GF-D8 (cell line): Measurements from ENCODE around the gene SRRM4.
"Not testable (repeated sequence)": the region's sequence is repeated elsewhere in the genome, so short reads cannot be mapped to it uniquely, and the experiment has no call there.

Experiments used
- DNase-seq: peaks from one replicate; lab custom pipeline; 2025; lab: John Stamatoyannopoulos, UW

SRRM4 gene, protein sequence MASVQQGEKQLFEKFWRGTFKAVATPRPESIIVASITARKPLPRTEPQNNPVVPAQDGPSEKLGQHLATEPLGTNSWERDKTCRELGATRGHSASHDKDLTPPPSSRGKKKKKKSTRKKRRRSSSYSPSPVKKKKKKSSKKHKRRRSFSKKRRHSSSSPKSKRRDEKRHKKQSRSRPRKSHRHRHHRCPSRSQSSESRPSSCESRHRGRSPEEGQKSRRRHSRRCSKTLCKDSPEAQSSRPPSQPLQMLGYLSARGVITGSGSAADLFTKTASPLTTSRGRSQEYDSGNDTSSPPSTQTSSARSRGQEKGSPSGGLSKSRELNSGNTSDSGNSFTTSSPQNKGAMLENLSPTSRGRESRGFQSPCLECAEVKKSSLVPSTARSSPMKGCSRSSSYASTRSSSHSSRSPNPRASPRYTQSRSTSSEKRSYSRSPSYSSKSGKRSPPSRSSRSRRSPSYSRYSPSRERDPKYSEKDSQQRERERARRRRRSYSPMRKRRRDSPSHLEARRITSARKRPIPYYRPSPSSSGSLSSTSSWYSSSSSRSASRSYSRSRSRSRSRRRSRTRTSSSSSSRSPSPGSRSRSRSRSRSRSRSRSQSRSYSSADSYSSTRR

DNA sequence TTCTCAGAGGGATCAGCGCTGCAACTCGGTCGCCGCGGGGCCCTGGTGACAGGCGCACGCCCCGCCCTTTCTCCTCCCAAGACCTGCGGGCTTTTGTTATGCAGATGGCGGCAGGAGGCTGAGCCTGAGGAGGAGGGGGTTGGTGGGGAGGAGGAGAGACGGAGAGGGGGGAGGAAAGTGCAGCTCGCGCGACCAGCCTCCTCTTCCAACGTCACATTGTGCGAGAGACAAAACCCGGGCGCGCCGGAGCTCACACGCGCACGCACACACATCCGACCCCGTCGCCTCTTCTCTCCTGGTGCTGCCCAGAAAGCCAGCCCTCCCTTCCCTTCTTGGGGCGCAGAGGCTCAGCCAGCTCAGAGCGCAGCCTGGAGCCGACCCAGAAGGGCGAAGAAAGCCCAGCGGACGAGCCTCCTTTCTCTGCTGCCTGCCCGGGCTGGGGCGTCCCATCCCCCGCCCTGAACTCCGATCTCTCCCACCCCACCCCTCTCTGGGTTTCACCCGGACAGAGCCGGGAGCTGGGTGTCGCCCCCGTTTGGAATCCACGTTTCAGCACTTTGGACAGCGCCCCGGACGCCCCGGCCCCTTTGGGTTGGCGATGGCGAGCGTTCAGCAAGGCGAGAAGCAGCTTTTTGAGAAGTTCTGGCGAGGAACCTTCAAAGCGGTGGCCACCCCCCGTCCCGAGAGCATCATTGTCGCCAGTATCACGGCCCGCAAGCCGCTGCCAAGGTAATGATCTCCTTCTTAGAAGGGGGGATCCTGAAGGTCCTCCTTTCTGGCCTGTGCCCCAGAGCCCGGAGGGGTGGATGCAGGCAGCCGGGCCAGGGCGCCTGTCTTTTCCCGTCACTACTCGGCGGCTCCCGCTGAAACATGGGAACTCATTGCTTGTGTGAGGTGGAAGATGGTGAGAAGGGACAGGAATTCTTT is at the start of gene SRRM4:
TSS of gene SRRM4 (plus strand) at position 257 of the 927 bp plus-strand sequence. CDS start at position 599, 342 bp downstream.
- no peak for DNase-seq

DNA sequence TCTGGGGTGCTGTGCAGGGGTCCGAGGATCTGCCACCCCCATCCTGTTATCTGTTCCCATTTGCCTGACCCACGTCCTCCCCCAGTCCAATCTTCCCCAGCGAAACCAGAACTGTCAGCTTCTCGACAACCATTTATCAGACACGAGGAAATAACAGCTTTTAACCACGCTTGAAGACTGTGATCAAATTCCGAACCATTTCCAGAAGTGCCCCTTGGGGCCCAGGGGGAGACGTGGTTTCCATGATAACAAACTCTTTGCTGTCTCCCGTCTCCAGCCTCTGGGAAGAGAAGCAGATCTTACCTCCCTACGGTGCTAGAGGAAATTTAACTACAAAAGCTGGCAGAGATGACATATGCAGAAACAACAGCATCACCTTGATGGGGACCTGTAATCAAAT is 35.1 kb upstream of the SRRM4 start:
- DNase-seq, result no peak

DNA sequence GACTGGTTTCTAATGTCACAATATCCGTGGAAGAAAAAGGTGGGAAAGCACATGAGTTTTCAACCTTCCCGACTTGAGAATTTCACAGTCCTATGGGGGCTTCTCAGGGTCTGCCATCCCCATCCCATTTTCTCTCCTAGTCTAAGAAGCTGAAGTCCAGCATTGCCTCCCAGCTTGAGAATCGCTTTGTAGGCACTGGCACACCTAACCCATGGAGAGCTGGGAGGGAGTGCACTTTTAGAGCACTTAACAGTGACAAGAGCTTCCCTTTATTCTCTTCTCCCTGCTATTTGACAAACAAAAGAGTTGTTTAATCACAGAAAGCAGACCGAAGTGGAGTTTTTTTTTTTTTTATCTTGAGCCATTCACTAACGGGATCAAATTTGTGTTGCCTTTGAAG is 22.8 kb upstream of the SRRM4 start:
- no peak for DNase-seq

DNA sequence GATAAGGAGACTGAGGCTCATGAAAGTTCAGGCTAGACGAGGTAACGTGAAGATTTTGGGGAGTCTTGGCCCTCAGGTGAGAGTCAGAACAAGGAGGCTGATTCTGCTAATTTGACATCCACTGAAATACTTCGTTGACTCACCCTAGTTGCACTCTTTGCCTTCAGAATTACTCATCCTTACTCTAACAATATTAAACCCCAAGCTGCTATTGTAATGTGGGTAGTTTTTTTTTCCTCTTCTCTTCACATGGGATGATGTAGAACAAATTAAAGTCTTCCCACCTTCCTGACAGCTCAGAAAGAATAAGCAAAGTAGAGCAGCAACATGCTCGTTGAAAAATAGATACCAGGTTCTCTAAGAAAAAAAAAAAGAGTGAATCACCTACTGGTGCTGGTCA is 22.0 kb upstream of the SRRM4 start:
- no peak for DNase-seq

DNA sequence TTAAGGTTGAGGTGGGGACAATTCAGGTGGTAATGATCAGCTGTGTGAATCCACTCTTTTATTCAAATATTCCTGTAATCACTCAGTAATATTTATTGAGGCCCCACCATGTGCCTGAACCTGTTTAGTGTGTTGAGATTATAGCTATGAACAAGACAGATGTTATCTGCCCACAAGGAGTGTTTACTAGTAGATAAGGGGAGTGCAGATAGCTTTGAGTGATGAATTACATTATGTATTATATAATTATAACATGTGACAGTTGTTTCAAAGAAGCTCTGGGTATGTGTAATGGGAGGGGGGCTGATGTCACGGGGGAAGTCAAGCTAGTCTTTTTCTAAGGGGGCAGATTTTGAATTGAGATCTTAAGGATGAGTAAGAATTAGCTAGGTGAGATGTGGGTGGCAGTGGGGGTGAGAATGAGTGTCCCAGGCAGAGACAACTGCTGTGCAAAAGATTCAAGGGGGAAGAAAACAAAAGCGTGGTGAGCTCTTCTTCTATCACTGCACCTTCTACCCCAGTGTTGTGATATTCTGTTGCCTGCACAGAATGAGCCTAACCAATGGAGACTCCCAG is 21.3 kb upstream of the SRRM4 start:
- DNase-seq, result no peak

DNA sequence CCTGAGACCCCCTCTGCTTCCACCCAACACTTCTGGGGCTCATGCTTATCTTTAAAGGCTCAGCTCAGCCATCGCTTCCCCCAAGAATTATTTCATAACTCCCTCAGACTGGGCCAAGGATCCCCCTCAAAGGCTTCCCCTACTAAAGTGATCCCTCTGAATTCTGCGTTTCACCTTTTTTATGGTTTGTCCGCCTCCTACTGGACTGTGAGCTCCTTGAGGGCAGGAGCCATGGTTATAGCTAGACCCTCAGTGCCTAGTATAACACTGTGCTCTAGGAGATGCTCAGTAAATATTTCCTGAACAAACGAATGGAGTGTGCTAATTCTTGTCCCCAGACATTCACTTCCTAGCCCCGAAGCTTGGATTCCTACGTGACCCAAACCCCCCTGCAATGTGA is 20.5 kb upstream of the SRRM4 start:
- DNase-seq, result no peak

DNA sequence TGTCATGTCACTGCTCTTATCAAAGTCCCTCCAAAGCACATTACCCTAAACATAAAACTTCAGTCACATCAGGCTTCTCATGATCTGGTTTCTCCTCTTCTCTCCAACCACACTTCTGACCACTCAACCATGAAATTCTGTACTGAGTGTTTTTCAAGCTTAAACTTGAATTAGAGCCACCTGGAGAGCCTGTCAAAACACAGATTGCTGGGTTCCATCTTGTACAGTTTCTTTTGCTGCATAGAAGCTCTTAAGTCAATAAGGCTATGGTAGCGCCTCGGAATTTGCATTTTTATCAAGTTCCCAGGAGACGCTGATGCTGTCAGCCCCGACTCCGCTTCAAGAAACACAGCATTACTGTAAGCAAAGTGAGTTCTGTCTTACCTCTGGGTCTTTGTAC is 16.4 kb upstream of the SRRM4 start:
- no peak for DNase-seq

DNA sequence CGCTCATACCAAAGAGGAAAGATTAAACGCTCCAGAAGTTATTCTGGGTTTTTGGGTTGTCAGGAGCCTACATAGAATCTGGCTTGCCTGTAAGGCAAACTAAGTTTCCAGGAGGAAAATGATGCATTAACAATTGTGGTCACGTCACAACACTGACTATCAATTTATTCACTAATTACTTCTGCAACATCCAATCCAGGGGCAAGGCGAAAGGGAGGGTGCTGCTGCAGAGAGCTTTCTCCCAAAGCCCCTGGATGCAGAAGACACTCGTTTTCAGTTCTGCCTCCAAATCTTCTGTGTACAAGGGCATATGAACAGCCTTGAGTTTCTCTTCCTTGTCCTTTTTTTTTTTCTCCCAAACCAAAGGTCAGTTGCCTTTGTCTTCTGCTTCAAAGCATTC is 10.5 kb upstream of the SRRM4 start:
- DNase-seq, result no peak

DNA sequence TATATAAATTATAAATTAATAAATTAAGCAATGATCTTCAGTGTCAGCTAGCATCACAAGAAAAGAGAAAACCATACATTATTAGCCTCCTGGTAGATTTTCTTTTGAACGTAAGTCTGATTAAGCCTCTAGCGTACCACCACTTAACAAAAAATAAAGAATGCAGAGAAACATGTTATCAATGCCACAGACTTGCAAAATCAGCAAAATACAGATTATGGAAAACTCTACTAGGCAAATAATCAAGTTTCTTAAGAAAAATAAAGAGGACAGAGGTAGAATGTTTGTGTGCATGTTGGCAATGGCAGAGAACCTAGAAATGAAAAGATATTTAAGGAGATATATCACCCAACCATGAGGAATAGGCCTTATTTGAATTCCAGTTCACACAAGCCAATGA is 8.4 kb upstream of the SRRM4 start:
- no peak for DNase-seq

DNA sequence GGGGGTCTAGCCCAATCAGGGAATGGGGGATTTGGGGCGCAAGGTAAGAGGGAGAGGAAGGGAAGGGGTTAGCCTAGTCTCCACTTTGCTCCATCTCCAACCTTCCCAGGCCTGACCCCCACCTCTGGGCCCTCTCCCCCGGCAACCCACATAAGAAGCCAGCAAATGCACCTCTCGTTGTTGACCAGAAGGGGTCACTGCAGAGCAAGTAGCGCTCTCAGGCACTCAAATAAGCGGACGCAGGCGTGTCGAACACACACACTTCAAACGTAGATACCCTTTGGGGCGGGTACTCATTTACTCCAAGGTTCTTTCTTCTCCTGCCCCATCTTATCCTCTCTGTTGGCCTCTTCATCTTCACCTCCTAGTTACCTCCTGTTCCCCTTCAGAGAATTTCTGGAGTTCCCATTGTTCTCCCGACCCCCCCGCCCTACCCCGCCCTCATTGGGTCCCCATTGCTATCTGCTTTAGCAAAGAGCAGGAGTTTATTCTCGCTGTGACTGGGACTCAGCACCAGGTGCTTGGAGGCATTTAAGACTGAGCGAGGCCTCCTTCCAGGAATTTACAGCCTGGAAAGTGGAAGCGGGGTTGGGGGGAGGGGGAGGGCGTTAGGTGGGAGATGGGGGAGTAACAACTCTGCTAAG is 1.5 kb upstream of the SRRM4 start:
- DNase-seq, result no peak

DNA sequence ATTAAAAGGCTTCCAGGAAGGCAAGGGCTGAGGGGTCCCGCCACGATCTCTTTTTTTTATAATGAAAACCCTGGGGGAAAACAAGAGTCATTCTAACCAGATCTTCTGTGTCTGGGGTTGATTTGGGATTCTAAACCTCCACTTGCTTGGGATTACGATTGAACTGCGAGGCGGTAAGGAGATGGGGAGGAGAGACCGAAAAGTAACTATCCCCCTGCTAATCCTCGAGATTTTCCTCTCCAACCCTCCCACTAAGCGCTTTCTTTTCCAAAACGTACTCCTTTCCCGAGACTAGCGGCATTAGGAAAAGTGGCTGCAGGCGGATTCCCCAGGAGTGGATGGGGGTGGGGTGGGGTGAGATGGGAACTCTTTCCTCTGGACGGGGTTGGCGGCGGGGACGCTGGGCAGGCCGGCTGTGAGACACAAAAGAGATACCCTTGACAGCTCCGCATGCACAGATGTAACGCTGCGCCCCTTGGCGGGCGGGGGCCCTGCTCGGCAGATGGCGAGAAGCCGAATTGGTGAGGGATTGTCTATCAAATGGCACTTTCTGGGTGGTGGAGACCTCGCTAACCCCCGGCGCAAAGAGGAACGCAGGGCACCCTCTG is 830 bp upstream of the SRRM4 start:
- DNase-seq, result no peak

DNA sequence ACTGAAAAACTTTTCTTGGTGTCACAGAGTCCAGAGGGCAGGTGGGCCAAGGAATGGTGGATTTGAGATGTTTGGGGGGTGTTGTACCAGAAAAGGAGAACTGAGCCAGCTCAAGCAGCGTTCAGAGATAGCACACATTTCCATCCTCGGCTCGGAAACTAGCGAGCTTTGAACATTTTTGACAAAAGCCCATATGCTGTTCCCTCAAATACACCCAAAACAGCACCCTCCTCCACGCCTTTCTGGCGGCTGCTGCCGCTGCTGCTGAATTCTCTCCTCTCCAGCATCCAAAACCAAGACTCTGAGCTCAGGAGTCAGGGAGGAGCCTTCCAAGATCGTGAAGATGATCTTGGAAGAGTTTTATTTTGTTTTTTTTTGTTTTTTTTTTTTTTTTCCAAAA is 961 bp downstream of the SRRM4 start:
- no peak for DNase-seq

DNA sequence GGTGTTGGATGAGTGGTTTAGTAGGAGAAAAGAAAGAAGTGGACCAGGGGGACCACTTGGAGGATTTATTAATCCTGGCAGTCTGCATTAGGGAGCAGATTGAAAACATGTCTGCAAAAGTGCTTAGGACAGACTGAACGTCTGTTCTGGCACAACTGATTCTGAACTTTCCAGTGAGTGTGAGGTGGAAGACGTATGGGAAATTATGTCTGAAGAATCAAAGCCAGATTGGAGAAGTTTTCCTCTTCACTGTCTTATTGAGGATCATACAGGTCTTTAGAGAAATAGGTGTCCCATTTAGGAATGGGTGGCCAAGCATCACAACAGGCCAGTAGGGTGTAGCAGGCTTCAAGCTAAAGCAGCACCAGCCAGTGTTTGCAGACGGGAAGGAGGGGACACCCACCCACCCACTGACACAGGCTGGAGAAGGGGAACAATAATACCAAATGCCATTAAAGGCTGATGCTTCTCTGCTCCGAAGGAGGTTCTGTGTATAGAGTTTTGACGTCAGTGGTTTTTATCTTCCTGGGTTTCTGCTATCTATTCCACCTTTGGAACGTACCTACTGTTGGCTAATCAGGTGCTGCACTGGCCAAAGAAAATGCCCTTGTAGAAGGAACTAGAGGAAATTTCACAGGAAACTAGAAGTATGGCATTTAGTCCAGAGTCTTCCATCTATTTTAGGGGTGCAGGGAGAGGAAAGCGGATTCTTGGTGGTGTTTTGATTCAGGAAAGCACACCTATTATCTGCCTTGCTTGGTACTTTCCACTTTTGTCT is 1.8 kb downstream of the SRRM4 start:
- no peak for DNase-seq

DNA sequence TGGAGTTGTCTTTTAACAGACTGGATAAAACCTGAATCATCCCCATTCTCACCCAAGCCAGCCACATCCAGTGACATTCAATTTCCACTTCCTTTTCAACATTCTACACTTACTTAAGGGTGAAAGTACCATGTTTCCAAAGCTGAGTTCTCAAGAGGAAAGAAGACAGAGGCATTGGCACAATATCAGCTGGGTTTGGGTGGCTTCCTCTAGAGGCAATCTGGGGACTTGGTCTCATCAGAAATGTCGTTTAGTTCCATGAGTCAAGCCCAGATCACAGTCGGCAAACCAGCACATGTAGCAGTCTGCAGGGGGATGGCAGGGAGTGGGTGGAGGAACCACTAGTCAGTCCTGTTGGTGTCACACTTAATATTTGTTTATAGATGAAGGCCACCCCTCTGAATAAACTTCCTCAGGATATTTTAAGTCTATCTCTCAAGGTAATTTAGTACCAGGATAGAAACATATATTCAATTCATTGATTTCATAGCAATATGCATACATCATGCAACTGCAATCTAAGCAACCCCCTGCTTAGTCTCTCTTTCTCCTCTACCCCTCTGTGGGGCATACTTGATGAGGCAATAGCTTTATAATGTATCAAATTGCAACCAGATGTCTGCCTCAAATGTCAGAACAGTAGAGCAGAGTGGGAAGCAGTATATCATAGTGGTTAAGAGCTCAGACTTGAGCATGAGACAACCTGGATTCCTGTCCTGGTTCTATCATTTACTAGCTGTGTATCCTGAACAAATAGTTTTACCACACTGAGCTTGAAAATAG is 3.0 kb downstream of the SRRM4 start:
- DNase-seq, result no peak

DNA sequence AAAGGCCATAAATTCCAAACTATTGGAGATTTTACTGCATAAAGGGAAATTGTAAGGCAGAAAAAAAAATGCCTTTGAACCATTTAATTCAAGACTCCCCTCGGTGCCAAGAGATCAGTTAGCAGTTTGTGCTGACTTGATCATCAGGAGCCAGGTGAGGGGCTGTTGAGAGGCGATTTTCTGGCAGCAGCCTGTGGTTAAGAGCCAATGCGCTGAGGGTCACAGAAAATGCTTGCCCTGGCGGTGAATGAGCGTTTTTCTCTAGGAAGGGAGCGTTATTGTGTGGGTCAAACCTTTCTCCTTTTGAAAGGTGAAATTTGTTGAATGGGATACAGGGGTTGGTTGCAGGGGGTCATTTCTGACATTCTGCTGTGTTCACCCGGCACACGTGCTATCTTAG is 4.7 kb downstream of the SRRM4 start:
- DNase-seq, result no peak

DNA sequence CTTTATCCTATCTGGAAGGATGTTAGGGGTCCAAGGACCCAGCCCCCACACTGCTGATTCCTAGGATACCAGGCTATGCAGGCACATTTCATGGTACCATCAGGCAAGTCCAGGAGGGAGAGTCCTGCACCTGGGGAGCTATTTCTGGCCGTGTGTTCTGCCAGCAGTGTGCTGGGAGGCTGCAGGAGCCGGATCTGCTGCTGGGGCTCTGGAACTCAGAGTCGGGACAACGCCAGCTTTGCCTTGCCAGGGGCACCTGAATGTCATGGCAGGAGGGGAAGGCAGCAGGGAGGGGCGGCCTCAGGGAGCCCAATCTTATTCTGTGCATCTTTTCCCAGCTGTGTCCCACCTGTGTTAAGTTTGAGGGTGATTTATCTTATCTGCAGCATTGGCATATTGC is 17.8 kb downstream of the SRRM4 start:
- DNase-seq, result no peak

DNA sequence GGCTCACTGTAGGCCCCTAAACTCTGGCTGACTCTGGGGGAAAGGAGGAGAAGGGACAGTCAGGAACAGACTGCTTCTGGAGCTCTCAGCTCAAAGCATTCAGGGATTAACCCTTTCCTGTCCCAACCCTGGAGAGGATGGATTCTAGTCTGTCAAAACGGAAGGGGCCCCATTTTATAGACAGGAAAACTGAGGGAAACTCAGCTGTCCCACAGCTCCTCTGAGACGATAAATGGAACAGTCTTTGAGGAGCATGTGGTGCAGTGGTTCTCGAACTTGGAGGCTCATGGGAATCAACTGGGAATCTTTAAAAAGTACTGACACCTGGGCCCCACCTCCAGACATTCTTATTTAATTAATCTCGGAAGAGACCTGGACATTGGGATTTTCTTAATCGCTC is 23.7 kb downstream of the SRRM4 start:
- no peak for DNase-seq

DNA sequence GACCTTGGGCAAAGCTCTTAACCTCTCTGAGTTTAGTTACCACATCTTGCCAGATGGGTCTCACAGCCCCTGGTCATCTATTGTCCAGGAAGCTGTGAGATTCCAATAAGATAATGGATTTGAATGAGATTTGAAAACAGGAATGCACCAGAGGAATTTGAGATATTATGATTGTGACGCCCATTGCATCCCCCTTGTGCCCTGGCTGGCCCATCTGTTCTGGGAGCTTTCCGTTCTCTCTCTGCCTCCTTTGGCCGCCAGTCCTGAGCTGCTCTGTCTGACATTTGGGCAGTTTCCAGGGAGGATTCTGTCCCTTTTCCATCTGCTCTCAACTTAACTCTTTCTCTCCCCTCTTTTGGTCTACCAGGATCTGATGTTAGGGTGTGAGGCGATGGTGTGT is 24.6 kb downstream of the SRRM4 start:
- DNase-seq, result no peak

DNA sequence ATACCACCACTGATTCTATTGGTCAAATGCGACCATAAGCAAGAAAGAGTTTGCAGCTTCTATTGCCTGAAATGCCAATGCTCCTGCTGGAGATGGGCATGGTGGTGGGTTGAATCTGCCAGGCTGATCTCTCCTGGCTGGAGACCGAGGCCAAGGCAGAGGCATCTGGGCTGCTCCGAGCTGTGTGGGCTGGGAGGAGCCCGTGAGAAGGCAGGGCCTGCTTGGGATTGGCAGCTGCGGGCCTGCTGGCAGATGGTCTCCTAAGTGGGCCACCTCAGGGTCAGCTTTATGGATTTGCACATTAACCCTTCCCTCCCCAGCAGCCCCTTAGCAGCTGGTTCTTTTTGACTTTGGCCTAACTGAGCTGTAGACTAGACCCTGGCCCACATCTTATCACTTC is 25.4 kb downstream of the SRRM4 start:
- no peak for DNase-seq

DNA sequence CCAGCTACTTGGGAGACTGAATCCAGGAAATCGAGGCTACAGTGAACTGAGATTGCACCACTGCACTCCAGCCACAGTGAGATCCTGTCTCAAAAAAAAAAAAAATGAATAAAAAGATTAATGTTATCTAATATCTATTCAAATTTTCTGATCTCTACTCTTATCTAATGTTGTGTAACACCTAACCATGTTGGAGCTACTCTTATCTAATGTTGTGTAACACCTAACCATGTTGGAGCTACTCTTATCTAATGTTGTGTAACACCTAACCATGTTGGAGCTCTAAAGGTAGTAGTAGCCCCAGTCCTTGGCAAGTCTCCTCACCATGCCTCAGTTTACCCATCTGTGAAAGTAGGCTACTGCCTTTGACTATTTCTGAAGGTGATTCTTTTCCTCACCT is 26.9 kb downstream of the SRRM4 start:
- not testable (repeated sequence) for DNase-seq
